OCI-LY1 (cell line): Measurements from ENCODE around the gene HGS.

ENCODE experiments used
- H2AFZ ChIP-seq: fragments of 200-600 bp; sonication (generic), shearing (Covaris generic); 2 replicates; pipeline ENCODE4 v1.6.0; 2014; ENCODE audit warnings: antibody characterized with exemption, mild to moderate bottlenecking, low read length
- H3F3A ChIP-seq: fragments of 200-600 bp; sonication (generic), shearing (Covaris generic); 2 replicates; pipeline ENCODE4 v1.6.0; 2014; ENCODE audit warnings: mild to moderate bottlenecking, antibody characterized with exemption, low read length, moderate library complexity; ENCODE audit not compliant: insufficient read depth
- H3K27ac ChIP-seq: fragments of 200-600 bp; sonication (generic); 2 replicates; pipeline ENCODE4 v1.5.1; 2014; ENCODE audit warnings: low read length, mixed run types, mild to moderate bottlenecking, low read depth; ENCODE audit not compliant: poor library complexity, severe bottlenecking
- H3K27me3 ChIP-seq: fragments of 200-600 bp; sonication (generic); 2 replicates; pipeline ENCODE4 v1.6.0; 2014; ENCODE audit warnings: antibody characterized with exemption, mild to moderate bottlenecking, low read length, moderate library complexity; ENCODE audit not compliant: insufficient read depth
- H3K36me3 ChIP-seq: fragments of 200-600 bp; sonication (generic); 2 replicates; pipeline ENCODE4 v1.6.1; 2014; ENCODE audit warnings: mild to moderate bottlenecking, antibody characterized with exemption, low read length, moderate library complexity, mixed read lengths; ENCODE audit not compliant: insufficient read depth
- H3K4me1 ChIP-seq: fragments of 200-600 bp; sonication (generic); 2 replicates; pipeline ENCODE4 v1.5.1; 2014; ENCODE audit warnings: mild to moderate bottlenecking, low read length, moderate library complexity; ENCODE audit not compliant: insufficient read depth, severe bottlenecking
- H3K4me2 ChIP-seq: fragments of 200-600 bp; sonication (generic), shearing (Covaris generic); 2 replicates; pipeline ENCODE4 v1.6.1; 2014; ENCODE audit warnings: low read length
- H3K4me3 ChIP-seq: fragments of 200-600 bp; sonication (generic); 2 replicates; pipeline ENCODE4 v1.5.1; 2014; ENCODE audit warnings: low read length, low read depth, mild to moderate bottlenecking, mixed read lengths; ENCODE audit not compliant: poor library complexity, severe bottlenecking
- H3K79me2 ChIP-seq: fragments of 200-600 bp; shearing (Covaris generic); 2 replicates; pipeline ENCODE4 v1.6.1; 2016; ENCODE audit warnings: mixed run types, low read length, mixed read lengths; ENCODE audit not compliant: insufficient read depth
- H3K9ac ChIP-seq: fragments of 200-600 bp; sonication (generic), shearing (Covaris generic); 2 replicates; pipeline ENCODE4 v1.6.1; 2014; ENCODE audit warnings: mild to moderate bottlenecking, low read length, mixed read lengths
- H3K9me2 ChIP-seq: fragments of 200-600 bp; sonication (generic), shearing (Covaris generic); 2 replicates; pipeline ENCODE4 v1.6.1; 2014; ENCODE audit warnings: low read depth, mild to moderate bottlenecking, low read length, mixed read lengths
- H3K9me3 ChIP-seq: fragments of 200-600 bp; shearing (Covaris generic); 2 replicates; pipeline ENCODE4 v1.6.1; 2014; ENCODE audit warnings: low read length, mixed read lengths
- H4K20me1 ChIP-seq: fragments of 200-600 bp; sonication (generic), shearing (Covaris generic); 2 replicates; pipeline ENCODE4 v1.6.0; 2016; ENCODE audit warnings: mild to moderate bottlenecking, low read length; ENCODE audit not compliant: insufficient read depth
- EZH2 ChIP-seq: fragments of 200-600 bp; sonication (generic), shearing (Covaris generic); IDR thresholded peaks from 2 replicates; pipeline ENCODE4 v1.8.0; 2017; ENCODE audit warnings: borderline replicate concordance, mixed run types, mild to moderate bottlenecking, antibody characterized with exemption, low read length, moderate library complexity, mixed read lengths
- TF ChIP-seq, protein P1 (sequence below): fragments of 200-600 bp; sonication (generic), shearing (Covaris generic); IDR thresholded peaks from 2 replicates; pipeline ENCODE4 v1.5.1; 2017; ENCODE audit warnings: mild to moderate bottlenecking, antibody characterized with exemption, low read length, moderate library complexity, mixed read lengths

Gene HGS

DNA sequence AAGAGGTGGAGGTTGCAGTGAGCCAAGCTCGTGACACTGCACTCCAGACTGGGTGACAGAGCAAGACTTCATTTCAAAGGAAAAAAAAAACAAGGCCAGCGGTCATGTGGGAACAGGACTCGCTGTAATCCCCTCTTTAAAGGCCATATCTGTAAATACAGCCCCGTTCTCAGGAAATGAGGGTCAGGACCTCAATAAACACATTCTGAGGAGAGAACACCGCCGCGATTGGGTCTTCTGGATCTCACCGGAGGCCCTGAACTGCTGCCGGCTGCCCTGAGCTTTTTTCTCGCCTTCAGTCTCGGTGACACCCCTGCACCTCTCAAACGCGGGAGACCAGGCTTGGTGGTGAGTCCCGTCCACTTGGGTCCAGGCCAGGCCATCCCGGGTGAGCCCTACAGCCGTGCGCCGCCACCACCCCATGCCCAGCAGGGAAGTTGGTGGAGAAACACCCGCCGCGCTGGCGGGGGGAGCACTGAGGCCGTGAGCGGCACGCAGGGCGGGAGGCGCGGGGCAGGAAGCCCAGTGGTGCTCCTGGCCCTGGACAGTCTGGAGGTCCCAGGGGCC is 56.7 kb downstream of the HGS start:
- H3K4me1 ChIP-seq = no peaks in the 10 kb centered on the region
- no peaks in the 10 kb centered on the region for H3K9me3 ChIP-seq
- H3K27ac ChIP-seq = no peak overlapping the region
- no peak overlapping the region for H3K9ac ChIP-seq
- no peaks in the 10 kb centered on the region for H3F3A ChIP-seq
- no peaks in the 10 kb centered on the region for H3K36me3 ChIP-seq
- TF ChIP-seq, protein P1, sequence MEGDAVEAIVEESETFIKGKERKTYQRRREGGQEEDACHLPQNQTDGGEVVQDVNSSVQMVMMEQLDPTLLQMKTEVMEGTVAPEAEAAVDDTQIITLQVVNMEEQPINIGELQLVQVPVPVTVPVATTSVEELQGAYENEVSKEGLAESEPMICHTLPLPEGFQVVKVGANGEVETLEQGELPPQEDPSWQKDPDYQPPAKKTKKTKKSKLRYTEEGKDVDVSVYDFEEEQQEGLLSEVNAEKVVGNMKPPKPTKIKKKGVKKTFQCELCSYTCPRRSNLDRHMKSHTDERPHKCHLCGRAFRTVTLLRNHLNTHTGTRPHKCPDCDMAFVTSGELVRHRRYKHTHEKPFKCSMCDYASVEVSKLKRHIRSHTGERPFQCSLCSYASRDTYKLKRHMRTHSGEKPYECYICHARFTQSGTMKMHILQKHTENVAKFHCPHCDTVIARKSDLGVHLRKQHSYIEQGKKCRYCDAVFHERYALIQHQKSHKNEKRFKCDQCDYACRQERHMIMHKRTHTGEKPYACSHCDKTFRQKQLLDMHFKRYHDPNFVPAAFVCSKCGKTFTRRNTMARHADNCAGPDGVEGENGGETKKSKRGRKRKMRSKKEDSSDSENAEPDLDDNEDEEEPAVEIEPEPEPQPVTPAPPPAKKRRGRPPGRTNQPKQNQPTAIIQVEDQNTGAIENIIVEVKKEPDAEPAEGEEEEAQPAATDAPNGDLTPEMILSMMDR = no peak
- TF ChIP-seq EZH2 = no peak
- H3K4me2 ChIP-seq = no peak overlapping the region
- H2AFZ ChIP-seq = no peak overlapping the region
- no peaks in the 10 kb centered on the region for H3K9me2 ChIP-seq
- H4K20me1 ChIP-seq = no peaks in the 10 kb centered on the region
- H3K4me3 ChIP-seq = no peak overlapping the region
- H3K79me2 ChIP-seq = no peaks in the 10 kb centered on the region
- H3K27me3 ChIP-seq = no peaks in the 10 kb centered on the region; the same call in 1 of the 2 replicates

DNA sequence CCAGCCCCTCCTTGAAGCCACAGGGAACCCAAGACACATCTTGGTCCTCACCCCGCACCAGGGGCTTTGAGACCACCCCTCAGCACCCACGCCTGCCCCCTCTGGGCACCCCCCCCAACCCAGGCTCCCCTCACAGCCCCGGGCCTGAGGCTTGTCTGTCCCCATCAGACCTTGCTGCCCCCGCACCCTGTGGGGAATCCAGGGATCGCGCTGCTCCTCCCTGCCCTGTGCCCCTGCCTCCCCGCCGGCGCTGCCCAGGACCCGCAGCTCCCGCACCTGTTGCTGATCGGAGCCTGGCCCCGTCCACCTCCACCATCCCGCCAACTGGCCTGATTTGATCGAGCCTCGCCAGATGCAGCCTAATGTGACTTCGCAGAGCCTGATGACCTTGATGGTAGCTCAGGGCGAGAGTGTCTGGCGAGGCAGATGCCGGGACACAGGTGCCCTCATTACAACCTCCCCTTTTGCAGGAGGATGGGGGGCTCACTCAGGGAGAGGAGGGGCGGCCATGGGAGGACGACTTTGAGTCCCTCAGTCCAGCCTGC is 57.3 kb downstream of the HGS start:
- Histone ChIP-seq H3K36me3 (no peaks in the 10 kb centered on the region), H4K20me1 (no peaks in the 10 kb centered on the region), H3K27ac (no peak overlapping the region), H3F3A (no peaks in the 10 kb centered on the region), H3K9me3 (no peaks in the 10 kb centered on the region), H3K4me2 (no peak overlapping the region), H3K79me2 (no peaks in the 10 kb centered on the region), H3K27me3 (no peaks in the 10 kb centered on the region; the same call in 1 of the 2 replicates), H3K9ac (no peak overlapping the region), H3K9me2 (no peaks in the 10 kb centered on the region), H3K4me3 (no peak overlapping the region), H2AFZ (no peak overlapping the region), H3K4me1 (no peaks in the 10 kb centered on the region)
- TF ChIP-seq EZH2 = no peak
- TF ChIP-seq, protein P1 = no peak

DNA sequence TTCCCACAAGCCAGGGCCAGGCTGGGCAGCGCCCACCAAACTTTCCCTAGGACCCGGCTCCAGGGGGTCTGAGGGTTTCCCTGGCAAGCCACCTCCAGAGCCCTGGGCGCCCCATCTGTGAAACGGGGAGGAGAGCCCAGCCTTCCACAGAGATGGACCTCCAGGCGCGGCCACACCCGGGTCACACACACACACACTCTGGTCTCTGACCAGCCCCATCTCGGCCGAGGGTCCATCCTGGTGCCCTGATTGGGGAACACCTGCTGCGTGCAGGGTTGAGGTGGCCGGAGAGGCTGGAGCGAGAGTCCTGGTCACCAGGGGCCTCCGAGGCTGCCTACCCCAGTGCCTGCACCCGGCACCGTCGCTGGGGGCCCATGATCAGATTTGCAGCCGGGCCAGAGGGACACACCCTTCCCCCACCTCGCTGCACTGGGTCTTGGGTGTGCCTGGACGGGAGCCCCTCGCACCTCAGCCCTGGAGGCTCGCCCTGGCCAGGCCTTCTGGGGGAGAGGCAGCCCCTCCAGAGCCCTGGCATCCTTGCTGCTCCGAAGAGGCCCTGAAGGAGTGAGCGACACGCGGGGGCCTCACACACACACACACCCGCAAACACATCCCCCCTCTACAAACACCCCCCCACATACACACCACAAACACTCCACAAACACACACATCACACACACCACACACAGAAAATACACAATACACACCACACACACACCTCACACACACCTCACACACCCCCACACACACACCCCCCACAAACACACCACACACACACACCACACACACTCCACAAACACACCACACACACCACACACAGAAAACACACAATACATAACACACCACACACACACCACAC is 58.0 kb downstream of the HGS start:
- Histone ChIP-seq H2AFZ (no peak overlapping the region), H3K27ac (no peak overlapping the region), H3K4me2 (no peak overlapping the region), H3F3A (no peaks in the 10 kb centered on the region), H3K36me3 (no peaks in the 10 kb centered on the region), H3K79me2 (no peaks in the 10 kb centered on the region), H3K9me2 (no peaks in the 10 kb centered on the region), H3K27me3 (no peaks in the 10 kb centered on the region; the same call in 1 of the 2 replicates), H3K9ac (no peak overlapping the region), H4K20me1 (no peaks in the 10 kb centered on the region), H3K9me3 (no peaks in the 10 kb centered on the region), H3K4me1 (no peaks in the 10 kb centered on the region), H3K4me3 (no peak overlapping the region)
- TF ChIP-seq, protein P1 = no peak
- TF ChIP-seq EZH2 = no peak
